B cell (primary cell): ENCODE measurements around the gene SLC24A3. TPM values are rescaled to one million over a fixed set of nuclear protein-coding genes. Genes with fewer than 3 reads are reported as not detected.

Experiments
- ATAC-seq: fragments of 200-7000 bp; cut with Tn5 transposase; one replicate; pipeline ENCODE4 v1.10.0; 2021; ENCODE audit warnings: low read depth, mild to moderate bottlenecking, moderate number of reproducible peaks, moderate library complexity
- CTCF ChIA-PET: fragments of 350-600 bp; sonication (Branson Sonifier 250); formaldehyde crosslinking; loops from one replicate; lab custom pipeline; 2021; ENCODE audit warnings: antibody characterized with exemption, inconsistent platforms; lab: Charles Lee
- POLR2A ChIA-PET: fragments of 350-600 bp; sonication (Branson Sonifier 250); formaldehyde crosslinking; loops from one replicate; lab custom pipeline; 2021; ENCODE audit warnings: antibody characterized with exemption; lab: Charles Lee
- DNase-seq: peaks from one replicate; pipeline ENCODE4 v3.0.0; 2013
- H2AFZ ChIP-seq: 2 replicates; pipeline ENCODE4 v1.6.1; 2012; ENCODE audit warnings: mild to moderate bottlenecking, low read depth, low read length; ENCODE audit not compliant: insufficient read depth, poor library complexity, severe bottlenecking
- H3K27ac ChIP-seq, 2 donors: 1 replicate in 1 of 2; 2 replicates in 1 of 2; pipeline ENCODE4 v1.5.1; 2012 to 2013; ENCODE audit warnings: low read length in 2 of 2, mild to moderate bottlenecking in 2 of 2, moderate library complexity in 1 of 2
- H3K27me3 ChIP-seq, 4 experiments: fragments of 200-600 bp in 1 of 4; sonication (generic) in 1 of 4; replicated peaks in 1 of 4; 1 replicate in 2 of 4; 2 replicates in 2 of 4; pipeline versions ENCODE4 v1.6.1 to v1.7.0; 2013 to 2016; ENCODE audit warnings: low read length in 3 of 4, mild to moderate bottlenecking in 2 of 4, mixed read lengths in 1 of 4, moderate library complexity in 1 of 4; ENCODE audit not compliant: insufficient read depth in 4 of 4, control insufficient read depth in 3 of 4; ENCODE audit errors: control extremely low read depth in 1 of 4
- H3K36me3 ChIP-seq, 2 experiments: replicated peaks in 1 of 2; 1 replicate in 1 of 2; 2 replicates in 1 of 2; pipeline versions ENCODE4 v1.6.1 to v1.7.1; 2013; ENCODE audit warnings: low read length in 1 of 2; ENCODE audit not compliant: insufficient read depth in 2 of 2, control insufficient read depth in 1 of 2; ENCODE audit errors: control extremely low read depth in 1 of 2, extremely low read depth in 1 of 2
- H3K4me1 ChIP-seq, 2 donors: fragments of 200-600 bp in 1 of 2; sonication (generic) in 1 of 2; 1 replicate in 1 of 2; 2 replicates in 1 of 2; pipeline versions ENCODE4 v1.5.1 to v1.6.1; 2013 to 2017; ENCODE audit warnings: low read length in 2 of 2; ENCODE audit not compliant: control insufficient read depth in 2 of 2, insufficient read depth in 2 of 2
- H3K4me2 ChIP-seq: replicated peaks from 2 replicates; pipeline ENCODE3; 2012; ENCODE audit warnings: mild to moderate bottlenecking, low read depth, low read length; ENCODE audit not compliant: poor library complexity, severe bottlenecking
- H3K4me3 ChIP-seq, 5 experiments: fragments of 200-600 bp in 1 of 5; sonication (generic) in 1 of 5; 1 replicate in 3 of 5; 2 replicates in 2 of 5; pipeline versions ENCODE4 v1.5.1 to v1.7.0; 2011 to 2016; ENCODE audit warnings: low read length in 4 of 5, mild to moderate bottlenecking in 4 of 5, low read depth in 2 of 5, control low read depth in 1 of 5, moderate library complexity in 1 of 5; ENCODE audit not compliant: insufficient read depth in 1 of 5; ENCODE audit errors: control extremely low read depth in 1 of 5, extremely low read depth in 1 of 5
- H3K79me2 ChIP-seq: fragments of 200-600 bp; sonication (generic); one replicate; pipeline ENCODE4 v1.6.0; 2016; ENCODE audit warnings: low read length; ENCODE audit not compliant: control insufficient read depth, insufficient read depth
- H3K9ac ChIP-seq: fragments of 200-600 bp; sonication (generic); 2 replicates; pipeline ENCODE4 v1.6.1; 2017; ENCODE audit warnings: mild to moderate bottlenecking, low read length, moderate library complexity
- H3K9me3 ChIP-seq, 3 donors: one replicate each; pipeline versions ENCODE4 v1.6.1 to v1.7.1; 2013; ENCODE audit warnings: low read length in 2 of 3; ENCODE audit not compliant: control insufficient read depth in 2 of 3, insufficient read depth in 1 of 3; ENCODE audit errors: control extremely low read depth in 1 of 3
- H4K20me1 ChIP-seq: 2 replicates; pipeline ENCODE4 v1.6.0; 2012; ENCODE audit warnings: mild to moderate bottlenecking, low read length; ENCODE audit not compliant: insufficient read depth, control insufficient read depth, poor library complexity, severe bottlenecking
- H3K27ac Mint-ChIP-seq: one replicate; pipeline ENCODE4 v1.8.0; 2021; ENCODE audit warnings: mixed read lengths
- H3K27me3 Mint-ChIP-seq: one replicate; pipeline ENCODE4 v1.8.0; 2021; ENCODE audit warnings: mixed read lengths
- H3K4me1 Mint-ChIP-seq: one replicate; pipeline ENCODE4 v1.8.0; 2021; ENCODE audit warnings: mixed read lengths
- H3K4me3 Mint-ChIP-seq: one replicate; pipeline ENCODE4 v1.8.0; 2021; ENCODE audit warnings: mixed read lengths
- H3K9me3 Mint-ChIP-seq: one replicate; pipeline ENCODE4 v1.8.0; 2022; ENCODE audit warnings: mixed read lengths; ENCODE audit not compliant: insufficient read depth
- CTCF ChIP-seq: fragments of 200-600 bp; IDR thresholded peaks from one replicate; pipeline ENCODE4 v1.8.0; 2022; ENCODE audit warnings: antibody characterized with exemption, mild to moderate bottlenecking
- EZH2 ChIP-seq: IDR thresholded peaks from 2 replicates; pipeline ENCODE4 v1.6.1; 2012; ENCODE audit warnings: borderline replicate concordance, low read depth, mild to moderate bottlenecking, moderate library complexity, low read length; ENCODE audit not compliant: insufficient read depth, poor library complexity, severe bottlenecking
- WGBS: methylation state at CpG from one replicate; pipeline ENCODE4 v1.1.5; 2013; ENCODE audit warnings: missing lambda C conversion rate; ENCODE audit not compliant: insufficient coverage; 5-methylcytosine and 5-hydroxymethylcytosine counted together
- intact Hi-C: fragments of 100-400 bp; cut with micrococcal nuclease; formaldehyde crosslinking; loops from one replicate; pipeline ENCODE4 v1.10.0; 2022
- polyA plus RNA-seq: library from polyadenylated mRNA; depleted of rRNA; stranded (reverse); fragments of >200 nt; gene quantifications from 2 replicates; pipeline ENCODE4 v1.2.3, GENCODE V29; 2012
- total RNA-seq, 2 donors: library from RNA; stranded (reverse); fragments of 120-200 nt in 1 of 2; gene quantifications; 1 replicate in 1 of 2; 2 replicates in 1 of 2; pipeline versions ENCODE4 v1.2.3 to v1.2.4, GENCODE V29; 2013 to 2022

Gene SLC24A3
- total and polyA plus RNA-seq, 2 donors (not counting 1 experiment from before 2014, with no cell fraction given): not detected

GRCh38 chr20:19380211-19380610 lies 167.8 kb downstream of the SLC24A3 start:
- no peaks in the 10 kb centered on the region for H3K4me1 ChIP-seq
- TF ChIP-seq EZH2: no peak
- no peak for TF ChIP-seq CTCF
- ChIA-PET CTCF (no interaction called here), POLR2A (no interaction called here)
- H3K4me2 ChIP-seq: no peak overlapping the region
- intact Hi-C loops: no loop called here
- H3K4me3 ChIP-seq: no peak overlapping the region
- 90% methylated on average over 5 of the region's 6 CpGs for WGBS
- DNase-seq: no peak
- no peaks in the 10 kb centered on the region for H3K79me2 ChIP-seq
- Mint-ChIP-seq H3K4me1 (no peaks in the 10 kb centered on the region), H3K27ac (no peak overlapping the region), H3K4me3 (no peak overlapping the region), H3K27me3 (peaks cover 9% of the 10 kb centered on the region), H3K9me3 (no peaks in the 10 kb centered on the region)
- H3K27me3 ChIP-seq: no peaks in the 10 kb centered on the region
- H3K36me3 ChIP-seq: no peaks in the 10 kb centered on the region
- H3K9me3 ChIP-seq: no peaks in the 10 kb centered on the region
- no peak overlapping the region for H3K27ac ChIP-seq
- H3K9ac ChIP-seq: no peak overlapping the region
- H4K20me1 ChIP-seq: no peaks in the 10 kb centered on the region
- H2AFZ ChIP-seq: no peak overlapping the region
- no peak for ATAC-seq

GRCh38 chr20:19381947-19382346 lies 169.5 kb downstream of the SLC24A3 start:
- WGBS: 98% methylated on average over 6 of the region's 10 CpGs
- DNase-seq (no peak), ATAC-seq (no peak)
- H3K4me1 Mint-ChIP-seq: no peaks in the 10 kb centered on the region
- Histone ChIP-seq H2AFZ (no peak overlapping the region), H3K9ac (no peak overlapping the region), H4K20me1 (no peaks in the 10 kb centered on the region), H3K79me2 (no peaks in the 10 kb centered on the region), H3K36me3 (no peaks in the 10 kb centered on the region), H3K9me3 (no peaks in the 10 kb centered on the region), H3K27ac (no peak overlapping the region), H3K4me2 (no peak overlapping the region), H3K27me3 (no peaks in the 10 kb centered on the region), H3K4me1 (no peaks in the 10 kb centered on the region), H3K4me3 (no peak overlapping the region)
- intact Hi-C loops: no loop called here
- no peak overlapping the region for H3K27ac Mint-ChIP-seq
- POLR2A ChIA-PET: no interaction called here
- H3K4me3 Mint-ChIP-seq: no peak overlapping the region
- no peaks in the 10 kb centered on the region for H3K9me3 Mint-ChIP-seq
- TF ChIP-seq EZH2 (no peak), CTCF (no peak)
- CTCF ChIA-PET: no interaction called here
- peaks cover 6% of the 10 kb centered on the region for H3K27me3 Mint-ChIP-seq
